Ascending aorta (tissue), 2 donors: ENCODE results near the gene ALPP. TPM values are rescaled to one million over a fixed set of nuclear protein-coding genes. Genes with fewer than 3 reads are reported as not detected.

Source experiments
- DNase-seq, 2 donors: peaks; one replicate each; pipeline ENCODE4 v3.0.0-alpha.2; 2019; ENCODE audit warnings: low spot score in 2 of 2
- H3K27ac ChIP-seq, 2 donors: fragments of 200-600 bp; sonication (generic); one replicate each; pipeline ENCODE4 v1.5.1; 2016 to 2017; ENCODE audit warnings: mild to moderate bottlenecking in 1 of 2
- H3K27me3 ChIP-seq: fragments of 200-600 bp; sonication (generic); one replicate; pipeline ENCODE4 v1.5.1; 2017
- H3K36me3 ChIP-seq, 2 donors: fragments of 200-600 bp; sonication (generic); one replicate each; pipeline ENCODE4 v1.5.1; 2016
- H3K4me1 ChIP-seq, 2 donors: fragments of 200-600 bp; sonication (generic); one replicate each; pipeline ENCODE4 v1.5.1; 2016 to 2017; ENCODE audit warnings: mild to moderate bottlenecking in 1 of 2
- H3K4me3 ChIP-seq, 2 donors: fragments of 200-600 bp; sonication (generic); one replicate each; pipeline ENCODE4 v1.5.1; 2016 to 2017; ENCODE audit warnings: mild to moderate bottlenecking in 1 of 2
- H3K9me3 ChIP-seq, 2 donors: fragments of 200-600 bp; sonication (generic); one replicate each; pipeline ENCODE4 v1.5.1; 2016
- CTCF ChIP-seq, 3 experiments: fragments of 200-600 bp in 2 of 3; fragments of 450-650 bp in 1 of 3; sonication (generic) in 2 of 3; IDR thresholded peaks; one replicate each; pipeline ENCODE4 v1.5.1; 2016 to 2019; ENCODE audit warnings: antibody characterized with exemption in 3 of 3, mild to moderate bottlenecking in 1 of 3, moderate library complexity in 1 of 3
- intact Hi-C: fragments of 100-400 bp; cut with DNase I; formaldehyde crosslinking; loops from one replicate; pipeline ENCODE4 v1.15.1; 2023
- total RNA-seq: library from RNA; depleted of rRNA; stranded (reverse); fragments of >200 nt; gene quantifications from one replicate; pipeline ENCODE4 v1.1.0, GENCODE V29; 2016

ALPP gene
- total RNA-seq, 1 donor from 2014 or later, result not detected

- no peaks in the 10 kb centered on the region for H3K36me3 ChIP-seq
- H3K4me1 ChIP-seq, result no peaks in the 10 kb centered on the region
- intact Hi-C loops, result no loop called here
- H3K4me3 ChIP-seq, result no peak overlapping the region
- peaks cover 13% of the 10 kb centered on the region for H3K27me3 ChIP-seq
- DNase-seq, result no peak
- no peak for TF ChIP-seq CTCF (IDR thresholded peaks at IDR 0.05)
- no peak overlapping the region for H3K27ac ChIP-seq
- H3K9me3 ChIP-seq, result peaks cover 0 to 12% of the 10 kb centered on the region in 2 donors
Observed at GRCh38 chr2:232347369-232347768, 31.2 kb upstream of the ALPP start.

GRCh38 chr2:232348936-232349335 lies 29.6 kb upstream of the ALPP start:
- DNase-seq, result no peak
- Histone ChIP-seq H3K27me3 (peaks cover 19% of the 10 kb centered on the region), H3K9me3 (peaks cover 0 to 12% of the 10 kb centered on the region in 2 donors), H3K4me1 (no peaks in the 10 kb centered on the region), H3K27ac (no peak overlapping the region), H3K36me3 (no peaks in the 10 kb centered on the region), H3K4me3 (no peak overlapping the region)
- TF ChIP-seq CTCF (IDR thresholded peaks at IDR 0.05), result no peak
- intact Hi-C loops, result no loop called here

GRCh38 chr2:232349546-232349945 lies 29.0 kb upstream of the ALPP start:
- no peak overlapping the region for H3K4me3 ChIP-seq
- no peak overlapping the region for H3K27ac ChIP-seq
- intact Hi-C loops, result no loop called here
- DNase-seq, result no peak
- peaks cover 19% of the 10 kb centered on the region for H3K27me3 ChIP-seq
- H3K36me3 ChIP-seq, result no peaks in the 10 kb centered on the region
- peaks cover 0 to 8% of the 10 kb centered on the region in 2 donors for H3K9me3 ChIP-seq
- no peak for TF ChIP-seq CTCF (IDR thresholded peaks at IDR 0.05)
- no peaks in the 10 kb centered on the region for H3K4me1 ChIP-seq

- intact Hi-C loops, result no loop called here
- Histone ChIP-seq H3K27me3 (peaks cover 19% of the 10 kb centered on the region), H3K4me1 (no peaks in the 10 kb centered on the region), H3K9me3 (peaks cover 0 to 2% of the 10 kb centered on the region in 2 donors), H3K27ac (no peak overlapping the region), H3K4me3 (no peak overlapping the region), H3K36me3 (no peaks in the 10 kb centered on the region)
- DNase-seq, result no peak
- no peak for TF ChIP-seq CTCF (IDR thresholded peaks at IDR 0.05)
Observed at GRCh38 chr2:232349946-232350635, 28.5 kb upstream of the ALPP start.

GRCh38 chr2:232350804-232351685 lies 27.5 kb upstream of the ALPP start:
- DNase-seq, result no peak
- TF ChIP-seq CTCF (IDR thresholded peaks at IDR 0.05), result no peak
- no peaks in the 10 kb centered on the region for H3K36me3 ChIP-seq
- H3K4me1 ChIP-seq, result no peaks in the 10 kb centered on the region
- no peaks in the 10 kb centered on the region for H3K9me3 ChIP-seq
- H3K27ac ChIP-seq, result no peak overlapping the region
- H3K27me3 ChIP-seq, result peaks cover 19% of the 10 kb centered on the region
- no peak overlapping the region for H3K4me3 ChIP-seq
- intact Hi-C loops, result no loop called here
